Cortex of kidney (tissue), 1 donor: ENCODE measurements around the gene VTI1A.

ENCODE experiments used
- DNase-seq: peaks from one replicate; lab custom pipeline; 2025; lab: John Stamatoyannopoulos, UW

Gene VTI1A

DNA sequence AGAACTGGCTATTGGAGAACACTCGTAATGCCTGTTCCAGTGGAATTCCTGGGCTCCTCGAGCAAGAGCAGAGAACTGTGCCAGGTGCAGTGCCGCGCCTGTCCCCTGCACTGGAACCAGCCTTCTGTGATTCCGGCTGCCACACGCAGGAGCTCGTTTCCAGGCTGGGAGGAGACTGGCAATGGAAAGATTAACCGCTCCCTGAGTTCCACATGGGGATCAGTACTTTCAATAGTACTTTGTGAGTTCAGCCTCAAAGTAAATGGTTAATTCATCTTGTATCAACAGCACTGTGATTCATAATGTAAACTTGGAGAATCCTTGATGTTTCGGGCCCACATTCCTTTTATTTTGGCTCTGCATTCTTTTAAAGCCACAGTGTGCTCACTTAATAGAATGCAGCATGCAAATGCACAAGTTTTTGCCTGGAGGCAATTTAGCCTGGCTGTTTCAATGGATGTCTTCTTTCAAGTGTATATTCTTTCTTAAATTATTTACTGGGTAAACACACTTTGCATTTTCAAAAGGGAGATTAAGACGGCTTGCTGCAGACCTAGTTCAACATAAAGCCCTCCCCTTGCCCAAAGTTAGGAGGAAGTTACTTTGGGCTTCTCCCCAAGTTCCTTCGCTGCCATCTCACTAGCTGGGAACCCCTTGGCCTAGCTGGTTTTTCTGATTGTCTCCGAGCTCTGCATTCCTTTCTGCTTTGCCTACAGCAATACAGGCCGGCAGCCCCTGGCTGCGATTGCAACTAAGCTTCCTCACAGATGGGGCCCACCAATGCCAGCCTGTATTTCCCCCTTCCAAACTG is 364.9 kb downstream of the VTI1A start:
- no peak for DNase-seq

DNA sequence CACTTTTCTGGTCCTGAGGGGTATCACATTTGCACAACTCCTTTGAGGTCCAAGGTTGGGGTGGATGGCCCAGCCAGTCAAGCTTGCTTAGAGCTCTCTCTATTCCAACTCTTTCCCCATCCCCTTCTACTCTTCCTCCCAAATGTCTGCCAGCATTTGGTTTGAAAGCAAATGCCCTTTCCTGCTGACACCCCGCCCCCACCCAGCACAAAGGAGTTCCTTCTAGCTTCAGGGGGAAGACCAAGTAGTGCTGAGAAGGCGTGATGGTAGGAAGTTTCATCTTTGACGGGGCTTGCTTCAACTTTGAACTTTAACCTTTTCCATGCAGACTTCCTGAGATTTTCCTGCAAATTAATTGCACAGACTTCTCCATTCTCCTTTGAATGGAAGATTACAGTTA is 365.6 kb downstream of the VTI1A start:
- DNase-seq: no peak

DNA sequence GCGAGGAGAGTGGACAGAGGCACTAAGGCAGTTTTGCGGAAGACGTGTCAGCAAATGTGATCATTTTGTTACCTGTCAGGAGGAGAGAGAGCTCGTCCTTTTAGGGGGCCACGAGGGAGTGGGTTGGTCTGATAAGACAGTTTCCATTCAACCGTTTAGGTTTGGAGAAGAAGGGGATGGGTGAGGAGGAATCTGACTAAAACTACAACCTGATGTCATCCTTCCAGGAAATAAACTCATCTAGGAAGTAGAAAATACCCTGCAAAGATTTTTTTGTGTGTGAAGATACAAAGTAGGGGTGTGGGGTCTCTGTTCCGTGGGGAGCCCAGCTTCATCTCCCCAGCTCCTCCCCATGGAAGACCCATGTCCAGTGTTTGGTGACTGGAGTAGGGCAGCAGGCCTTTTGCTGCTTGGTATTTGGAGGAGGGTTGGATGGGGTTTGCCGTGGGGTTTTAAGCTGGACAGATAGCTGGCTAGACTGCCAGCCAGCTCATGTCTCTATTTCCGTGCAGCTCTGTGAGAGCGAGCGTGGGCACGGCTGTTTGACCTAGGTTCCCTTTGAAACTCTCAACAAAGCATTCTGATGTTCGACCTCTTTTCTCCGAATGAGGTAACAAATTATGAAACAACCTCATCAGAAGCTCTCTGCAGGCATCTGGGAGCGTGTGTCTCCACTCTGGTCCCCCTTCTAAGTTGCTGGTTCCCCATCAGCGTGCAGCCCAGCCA is 367.0 kb downstream of the VTI1A start:
- no peak for DNase-seq

DNA sequence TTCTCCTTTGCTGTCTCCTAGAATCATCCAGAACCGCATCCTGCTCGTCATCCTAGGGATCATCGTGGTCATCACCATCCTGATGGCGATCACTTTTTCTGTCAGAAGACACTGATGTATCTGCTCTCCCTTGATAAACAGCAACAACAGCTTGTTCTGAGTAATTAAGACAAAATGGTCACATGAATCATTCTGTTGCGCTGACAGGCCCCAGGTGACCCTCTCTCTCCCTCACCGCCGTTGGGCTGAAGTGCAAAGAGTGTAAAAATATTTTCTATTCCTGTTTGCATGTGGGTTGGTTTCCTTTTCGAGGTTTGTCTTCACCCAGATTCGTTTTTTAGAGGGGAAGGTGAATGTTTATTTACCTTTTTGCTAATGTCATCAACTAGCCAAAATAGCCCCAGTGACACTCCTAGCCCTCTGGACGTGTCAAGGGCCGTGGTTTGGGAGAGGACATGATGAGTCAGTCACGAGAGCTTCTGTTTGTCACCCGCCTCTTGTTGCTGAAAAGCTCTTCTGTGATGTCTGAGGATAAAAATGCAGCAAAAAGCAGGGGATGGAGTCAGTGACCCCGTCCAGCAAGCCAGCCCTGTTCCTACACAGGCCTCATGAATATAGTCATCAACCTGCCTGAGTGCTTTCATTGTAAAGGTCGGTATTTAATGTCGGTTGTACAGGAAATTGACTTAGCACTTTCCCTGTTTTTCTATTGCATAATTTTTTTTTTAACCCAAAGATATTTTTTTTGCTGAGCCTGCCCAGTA is 368.4 kb downstream of the VTI1A start:
- DNase-seq: no peak

DNA sequence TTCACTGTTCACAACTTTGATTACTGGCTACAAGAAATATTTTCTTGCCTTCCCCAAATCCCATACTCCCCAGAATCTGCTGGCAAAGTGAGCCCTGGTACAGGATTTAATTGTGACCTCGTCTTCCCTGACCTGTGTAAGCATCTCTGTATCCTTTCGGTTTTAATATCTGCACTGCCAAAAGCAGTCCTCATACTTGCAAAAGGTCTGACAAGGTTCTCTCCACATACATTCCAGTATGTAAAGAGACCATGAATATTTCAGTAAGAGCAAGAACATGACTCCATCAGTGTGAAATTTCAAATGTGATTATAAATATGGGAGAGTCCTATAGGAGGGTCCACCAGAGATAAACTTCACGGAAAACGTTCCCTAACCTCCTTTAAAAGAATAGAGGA is 369.0 kb downstream of the VTI1A start:
- no peak for DNase-seq

DNA sequence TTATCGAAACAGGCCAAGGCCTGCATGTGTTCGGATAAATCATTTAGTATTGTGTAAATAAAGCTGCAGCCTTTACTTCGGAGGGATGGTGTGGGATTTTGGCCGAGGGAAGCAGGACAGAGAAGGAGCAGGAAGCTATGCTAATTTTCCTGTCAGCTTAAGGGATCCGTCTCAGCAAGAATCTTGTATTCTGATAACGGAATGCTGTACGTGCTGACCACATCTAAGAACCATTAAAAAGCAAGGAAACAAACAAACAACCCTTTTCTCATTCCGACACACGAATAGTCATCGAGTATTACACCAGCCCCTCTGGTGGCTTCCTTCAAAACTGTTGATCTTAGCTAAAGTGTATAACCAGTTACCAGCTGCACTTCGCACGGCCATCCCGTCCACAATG is 369.9 kb downstream of the VTI1A start:
- DNase-seq: no peak

DNA sequence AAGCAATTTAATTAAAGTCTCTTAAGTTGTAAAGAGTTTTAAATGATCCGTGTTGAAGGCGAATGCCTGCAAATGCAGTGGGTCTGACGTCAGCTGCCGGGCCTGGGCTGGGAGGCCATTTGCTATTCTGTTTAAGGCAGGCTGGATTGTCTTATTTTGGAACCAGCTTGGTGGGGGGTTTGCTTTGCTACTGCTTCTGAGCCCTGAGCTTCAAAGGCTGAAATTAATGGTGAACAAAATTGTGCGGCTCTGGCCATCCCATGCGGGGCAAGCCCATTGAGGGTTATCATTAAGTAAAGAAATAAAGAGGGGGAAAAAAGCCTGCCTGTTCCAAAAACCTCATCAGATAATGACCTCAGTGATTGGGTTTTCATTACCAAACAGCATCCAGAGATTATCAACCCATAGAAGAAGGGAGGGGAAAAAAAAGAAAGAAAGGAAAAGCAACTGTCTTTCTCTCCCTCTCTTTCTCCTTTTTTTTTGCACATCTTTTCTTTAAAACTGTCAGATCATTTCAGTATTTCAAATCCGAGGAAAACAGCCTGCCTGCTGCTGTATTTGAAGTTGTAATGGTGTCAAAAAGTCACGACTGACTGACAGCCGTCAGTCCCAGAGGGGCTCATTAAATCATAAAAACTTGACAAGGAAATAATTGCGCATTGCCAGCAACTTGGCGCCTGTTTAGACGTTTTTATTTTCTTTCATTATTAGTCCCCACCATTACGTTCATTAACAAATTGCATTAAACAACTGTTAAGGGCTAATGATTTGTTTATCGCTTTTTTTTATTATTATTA is 371.2 kb downstream of the VTI1A start:
- DNase-seq: no peak

DNA sequence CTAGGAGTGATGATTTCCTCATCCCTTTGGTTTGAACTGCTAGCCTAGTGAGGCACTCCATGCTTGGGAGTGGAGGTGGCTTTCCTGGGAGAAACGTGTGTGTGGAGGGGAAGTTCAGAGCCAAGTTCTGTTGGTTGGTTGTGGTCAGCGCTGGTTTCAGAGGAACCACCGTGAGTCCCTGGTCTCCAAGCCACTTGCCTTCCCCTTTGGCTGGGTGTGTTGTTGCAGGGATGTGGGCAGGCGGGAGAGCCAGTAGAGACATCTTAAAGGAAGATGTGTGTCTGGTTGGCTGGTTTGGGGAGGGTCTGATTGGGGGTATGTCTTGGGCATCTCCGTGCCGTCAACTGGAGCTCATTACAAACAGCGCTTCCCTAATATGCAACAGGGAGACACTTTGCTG is 372.2 kb downstream of the VTI1A start:
- DNase-seq: no peak

DNA sequence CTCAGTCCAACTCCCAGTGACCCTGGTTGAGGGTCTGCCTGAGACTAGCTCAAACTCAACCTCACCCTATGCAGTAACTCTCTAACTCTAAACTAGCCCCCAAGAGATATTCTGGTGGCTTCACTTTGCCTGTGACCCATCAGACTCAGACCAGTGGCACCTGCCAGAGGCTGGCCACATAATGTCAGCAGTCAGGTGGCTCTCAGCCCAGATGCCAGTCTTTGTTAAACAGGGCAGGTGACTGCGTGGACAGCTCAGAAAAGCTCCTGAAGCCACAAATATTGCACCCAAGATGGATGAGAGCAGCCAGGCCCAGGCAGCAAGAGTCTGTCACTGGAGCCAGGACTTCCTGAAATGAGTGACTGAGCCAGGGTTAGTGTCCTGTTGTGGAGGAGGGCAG is 373.3 kb downstream of the VTI1A start:
- no peak for DNase-seq

DNA sequence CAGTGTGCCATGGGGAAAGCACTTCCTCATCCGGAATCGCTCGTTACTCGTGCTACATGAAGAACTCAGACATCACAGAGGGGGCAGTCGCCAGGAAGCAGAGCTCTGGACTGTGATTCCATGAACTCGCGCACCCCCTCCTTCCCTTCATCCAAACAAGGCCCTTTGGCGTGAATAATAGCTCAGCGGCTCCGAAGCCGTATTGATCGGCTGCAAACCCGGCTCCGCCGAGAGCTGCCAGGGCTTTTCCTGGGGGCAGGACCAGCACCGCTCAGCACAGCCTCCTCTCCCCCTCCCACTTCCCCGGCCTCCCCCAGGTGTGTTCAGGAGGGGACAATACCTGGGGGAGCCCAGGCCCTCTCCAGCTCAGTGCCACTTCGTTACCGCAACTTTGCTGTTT is 374.0 kb downstream of the VTI1A start:
- DNase-seq: no peak

DNA sequence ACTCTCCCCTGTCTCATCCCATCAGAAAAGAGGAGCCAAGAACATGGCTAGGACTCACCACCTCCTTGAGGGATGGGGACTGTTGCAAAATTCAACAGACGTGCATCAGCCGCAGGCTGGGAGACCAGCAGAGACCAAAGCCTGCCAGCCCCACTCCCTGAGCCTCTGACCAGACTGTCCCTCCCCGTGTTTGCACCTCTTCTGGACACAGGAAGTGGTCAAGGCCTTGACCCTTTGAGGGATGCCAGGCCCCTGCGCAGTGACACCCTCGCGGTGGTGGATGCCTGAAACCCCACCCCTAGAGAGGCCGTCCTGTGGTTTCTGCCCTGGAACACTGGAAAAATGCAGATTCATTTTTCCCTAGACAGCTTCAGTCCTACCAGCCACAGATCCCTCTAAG is 374.6 kb downstream of the VTI1A start:
- DNase-seq: no peak

DNA sequence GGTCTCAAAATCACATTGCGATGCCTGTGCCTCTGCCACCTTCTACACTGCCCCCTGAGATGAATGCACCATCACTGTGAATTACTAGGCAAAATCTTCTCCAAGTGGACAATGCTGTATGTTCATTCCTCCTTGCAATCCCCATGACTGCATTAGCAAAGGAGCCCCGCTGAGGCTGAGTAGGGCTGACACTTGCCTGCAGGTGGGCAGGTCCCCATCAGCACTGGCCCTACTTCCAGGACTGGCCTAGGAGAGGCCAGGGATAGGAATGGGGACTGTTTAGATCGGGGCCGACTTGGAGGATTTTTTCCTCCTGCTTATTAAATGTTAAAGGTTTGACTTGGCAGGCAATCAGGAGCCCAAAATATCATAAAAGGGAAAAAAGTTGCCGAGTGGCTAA is 376.0 kb downstream of the VTI1A start:
- no peak for DNase-seq

DNA sequence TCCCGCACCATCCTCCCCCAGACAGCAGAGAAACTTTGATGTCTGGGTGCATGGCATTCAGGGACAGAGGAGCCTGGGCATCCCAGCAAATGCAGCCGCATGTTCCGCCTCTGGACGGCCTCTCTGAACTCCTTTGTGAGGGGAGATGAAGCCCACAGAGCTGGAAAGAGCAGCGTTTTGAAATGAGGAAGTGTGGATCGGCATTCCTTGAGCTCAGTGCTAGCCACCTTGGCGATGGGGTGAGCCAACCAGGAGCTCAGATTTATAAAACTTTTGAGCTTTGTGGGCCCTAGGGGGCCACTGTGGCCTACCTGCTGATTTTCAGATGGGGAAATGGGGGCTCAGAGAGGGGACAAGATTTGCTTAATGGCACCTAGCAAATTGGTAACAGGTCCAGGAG is 376.6 kb downstream of the VTI1A start:
- DNase-seq: no peak

DNA sequence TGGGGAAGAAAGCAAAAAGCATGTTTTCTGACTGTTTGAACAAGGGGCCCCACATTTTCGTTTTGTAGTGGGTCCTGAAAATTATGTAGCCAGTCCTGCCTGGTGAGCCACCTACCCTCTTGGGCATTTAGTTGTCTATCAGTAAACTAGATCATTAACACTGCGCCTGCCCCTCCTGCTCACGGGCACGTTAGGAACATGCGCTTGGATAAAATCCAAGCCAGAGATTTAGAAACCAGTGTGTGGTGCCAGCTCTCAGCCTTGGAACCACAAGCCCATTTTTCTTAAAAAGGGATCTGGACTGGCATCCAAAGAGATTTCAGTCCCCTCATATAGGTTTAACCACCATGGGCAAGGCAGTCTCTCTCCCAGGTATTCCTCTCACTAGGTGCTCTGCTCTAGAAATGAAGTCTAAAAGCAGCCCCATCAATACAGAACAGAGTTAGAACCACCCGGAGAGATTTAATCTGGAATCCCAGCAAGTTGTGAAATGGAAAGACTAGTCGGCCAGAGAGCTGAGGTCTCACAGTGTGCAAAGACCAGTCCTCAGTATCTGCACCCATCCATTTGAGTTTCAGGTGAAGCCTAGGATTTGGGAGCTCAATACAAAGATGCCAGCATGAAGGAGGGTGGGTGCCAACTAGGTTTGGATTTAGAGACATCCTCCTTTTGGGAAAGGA is 379.1 kb downstream of the VTI1A start:
- DNase-seq: no peak

DNA sequence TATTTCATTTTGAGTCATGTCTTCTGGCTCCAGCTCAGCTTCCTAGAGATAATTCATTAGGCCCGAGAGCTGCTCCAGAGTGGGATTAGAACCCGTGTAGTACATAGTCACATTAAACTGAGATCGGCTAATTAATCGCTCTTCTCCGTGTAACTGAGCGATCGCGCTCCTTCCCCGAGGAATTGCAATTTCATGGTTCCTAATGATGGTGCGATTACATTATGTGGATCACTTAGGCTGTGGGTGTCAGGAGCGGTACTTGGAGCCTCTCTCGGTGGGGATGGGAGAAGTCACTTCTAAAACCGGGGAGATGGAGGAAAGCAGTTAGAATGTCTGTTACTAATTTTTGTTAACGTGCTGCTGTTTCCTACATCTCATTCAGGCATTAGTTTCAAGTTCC is 380.1 kb downstream of the VTI1A start:
- no peak for DNase-seq

DNA sequence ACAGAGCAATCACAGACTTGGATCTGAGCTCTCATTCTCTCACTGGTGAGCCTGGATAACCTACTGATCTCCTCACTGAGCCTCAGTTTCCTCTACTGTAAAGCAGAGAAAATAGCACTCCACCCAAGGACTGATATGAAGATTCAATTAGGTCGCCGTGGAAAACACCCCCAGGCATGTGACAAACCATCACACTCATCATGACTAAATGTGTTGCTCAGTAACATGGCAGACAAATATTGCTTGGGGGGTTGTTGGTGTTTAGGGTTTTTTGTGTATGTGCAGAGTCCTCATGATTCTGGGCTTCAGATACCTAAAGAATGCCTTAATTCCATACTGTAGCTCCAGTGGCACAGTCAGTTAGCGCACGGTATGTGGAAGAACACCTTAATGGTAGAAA is 380.9 kb downstream of the VTI1A start:
- no peak for DNase-seq

DNA sequence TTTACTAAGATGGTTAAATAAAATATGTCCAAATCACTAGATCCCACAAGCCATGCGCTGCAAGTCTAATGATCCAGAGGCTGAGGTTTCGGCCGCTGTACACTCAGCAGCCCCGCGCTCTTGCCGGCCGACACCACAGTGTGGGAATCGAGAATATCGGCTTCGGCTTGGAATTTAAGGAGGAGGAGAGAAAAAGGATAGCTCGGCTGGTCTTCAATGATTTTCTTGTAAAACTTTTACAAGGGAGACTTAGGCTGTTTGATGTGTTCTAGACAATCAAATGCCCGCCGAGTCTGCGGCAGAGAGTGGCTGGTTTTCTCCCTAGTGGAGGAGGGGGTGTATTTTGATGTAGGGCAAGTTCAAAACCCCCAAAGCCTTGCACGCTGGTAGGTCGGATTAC is 384.8 kb downstream of the VTI1A start:
- no peak for DNase-seq

DNA sequence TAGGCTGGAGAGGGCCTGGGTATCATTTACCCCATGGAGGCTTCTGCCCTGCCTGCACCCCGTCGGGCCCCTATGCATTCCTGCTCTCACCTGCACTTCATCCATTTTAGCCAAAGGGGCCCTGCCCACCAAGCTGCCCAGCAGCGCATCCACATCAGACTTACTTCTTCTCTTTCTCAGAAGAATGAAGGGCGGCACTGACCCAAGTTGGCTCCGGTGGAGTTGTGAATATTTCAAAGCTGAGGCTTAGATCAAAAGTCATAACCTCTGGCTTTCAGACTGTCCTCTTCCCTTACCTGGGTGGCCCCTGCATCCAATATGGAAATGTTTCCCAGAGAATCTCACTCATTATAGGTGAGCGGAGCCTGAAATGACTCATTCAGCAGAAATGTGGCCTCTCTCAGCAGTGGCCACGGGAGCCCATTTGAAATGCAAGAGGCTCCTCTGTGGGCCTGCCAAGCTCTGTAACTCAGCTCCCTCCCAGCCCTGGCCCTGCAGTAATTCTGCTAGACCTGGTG is 385.4 kb downstream of the VTI1A start:
- DNase-seq: no peak

DNA sequence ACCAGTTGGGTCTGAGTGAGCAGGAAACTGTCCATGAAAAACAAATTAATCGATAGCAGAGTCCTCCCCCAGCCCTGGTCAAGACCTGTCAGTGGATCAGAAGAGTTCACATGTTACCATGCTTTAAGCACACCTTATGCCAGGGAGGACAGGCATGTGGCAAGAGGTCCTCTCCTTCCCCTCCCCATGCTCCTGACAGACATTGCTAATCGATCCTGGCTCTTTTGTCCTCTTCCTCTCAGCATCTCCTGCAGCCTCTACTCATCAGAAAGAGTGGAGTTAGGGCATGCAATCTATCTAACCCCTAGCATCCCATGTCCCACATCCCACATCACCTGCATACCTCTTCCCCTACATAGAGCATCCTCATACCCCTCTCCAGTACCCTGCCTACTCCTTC is 385.9 kb downstream of the VTI1A start:
- DNase-seq: no peak

DNA sequence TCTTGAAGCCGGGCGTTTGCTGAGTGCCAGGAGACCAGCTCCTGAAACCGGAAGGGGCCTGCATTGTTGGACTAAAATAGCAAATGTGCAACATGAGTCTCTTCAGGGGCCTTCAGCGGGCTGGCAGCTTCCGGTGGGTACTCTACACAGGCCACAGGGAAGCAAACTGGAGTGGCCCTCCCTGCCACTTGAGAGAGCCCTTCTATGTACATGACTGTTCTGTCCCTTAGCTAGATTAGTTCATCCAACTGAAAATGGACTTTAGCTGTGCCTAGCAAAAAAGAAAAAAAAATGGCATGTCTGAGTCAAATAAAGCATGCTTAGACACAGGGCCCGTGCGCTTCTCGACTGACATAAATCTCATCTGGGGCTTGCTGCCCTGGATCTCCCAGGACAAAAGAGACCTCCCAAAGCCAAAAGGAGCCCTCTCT is 387.8 kb downstream of the VTI1A start:
- DNase-seq: no peak

DNA sequence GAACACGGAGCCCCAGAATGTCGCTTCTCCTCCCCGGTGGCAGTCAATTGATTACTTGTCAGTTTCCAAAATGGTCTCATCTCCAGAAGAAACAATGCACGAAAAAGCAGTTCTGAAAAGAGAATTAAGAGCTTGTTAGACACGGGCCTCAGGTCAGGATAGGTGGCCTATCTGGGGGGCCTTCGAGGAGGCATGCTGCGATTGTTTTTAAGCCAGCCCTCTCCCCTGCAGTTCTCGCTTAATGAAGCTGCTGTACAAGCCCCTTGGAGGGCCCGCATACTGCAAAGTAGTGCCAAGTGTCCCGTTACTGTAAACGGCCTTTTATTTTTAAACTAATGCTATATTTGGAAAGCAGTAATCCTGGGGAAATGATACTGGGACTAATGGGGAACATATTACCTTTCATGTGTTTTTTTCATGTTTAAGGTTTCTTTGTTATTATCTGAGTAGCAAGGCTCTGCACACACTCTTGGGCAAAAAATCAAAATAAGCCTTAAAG is 388.3 kb downstream of the VTI1A start:
- DNase-seq: no peak
